DND-41 (cell line): ENCODE data around the gene CCSER2.

Experiments
- CTCF ChIP-seq: IDR thresholded peaks from 2 replicates; pipeline ENCODE4 v1.5.1; 2012; ENCODE audit warnings: borderline replicate concordance, low read length, moderate library complexity, mild to moderate bottlenecking; ENCODE audit not compliant: poor library complexity, severe bottlenecking; ENCODE audit errors: extremely low read depth
- EZH2 ChIP-seq: IDR thresholded peaks from 3 replicates; pipeline ENCODE4 v1.6.1; 2012; ENCODE audit warnings: borderline replicate concordance, low read depth, mild to moderate bottlenecking, moderate library complexity, low read length, inconsistent platforms; ENCODE audit not compliant: severe bottlenecking

- no peak for TF ChIP-seq CTCF
- no peak for TF ChIP-seq EZH2
These were observed 40.4 kb downstream of the CCSER2 start for GRCh38 chr10:84368828-84369227.
